Measurements from ENCODE around the gene SUSD6. TPM values are rescaled to one million over a fixed set of nuclear protein-coding genes. Genes with fewer than 3 reads are reported as not detected.

SUSD6 gene, protein sequence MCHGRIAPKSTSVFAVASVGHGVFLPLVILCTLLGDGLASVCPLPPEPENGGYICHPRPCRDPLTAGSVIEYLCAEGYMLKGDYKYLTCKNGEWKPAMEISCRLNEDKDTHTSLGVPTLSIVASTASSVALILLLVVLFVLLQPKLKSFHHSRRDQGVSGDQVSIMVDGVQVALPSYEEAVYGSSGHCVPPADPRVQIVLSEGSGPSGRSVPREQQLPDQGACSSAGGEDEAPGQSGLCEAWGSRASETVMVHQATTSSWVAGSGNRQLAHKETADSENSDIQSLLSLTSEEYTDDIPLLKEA
- total RNA-seq = 6.8 and 7.0 TPM in 2 replicates

DNA sequence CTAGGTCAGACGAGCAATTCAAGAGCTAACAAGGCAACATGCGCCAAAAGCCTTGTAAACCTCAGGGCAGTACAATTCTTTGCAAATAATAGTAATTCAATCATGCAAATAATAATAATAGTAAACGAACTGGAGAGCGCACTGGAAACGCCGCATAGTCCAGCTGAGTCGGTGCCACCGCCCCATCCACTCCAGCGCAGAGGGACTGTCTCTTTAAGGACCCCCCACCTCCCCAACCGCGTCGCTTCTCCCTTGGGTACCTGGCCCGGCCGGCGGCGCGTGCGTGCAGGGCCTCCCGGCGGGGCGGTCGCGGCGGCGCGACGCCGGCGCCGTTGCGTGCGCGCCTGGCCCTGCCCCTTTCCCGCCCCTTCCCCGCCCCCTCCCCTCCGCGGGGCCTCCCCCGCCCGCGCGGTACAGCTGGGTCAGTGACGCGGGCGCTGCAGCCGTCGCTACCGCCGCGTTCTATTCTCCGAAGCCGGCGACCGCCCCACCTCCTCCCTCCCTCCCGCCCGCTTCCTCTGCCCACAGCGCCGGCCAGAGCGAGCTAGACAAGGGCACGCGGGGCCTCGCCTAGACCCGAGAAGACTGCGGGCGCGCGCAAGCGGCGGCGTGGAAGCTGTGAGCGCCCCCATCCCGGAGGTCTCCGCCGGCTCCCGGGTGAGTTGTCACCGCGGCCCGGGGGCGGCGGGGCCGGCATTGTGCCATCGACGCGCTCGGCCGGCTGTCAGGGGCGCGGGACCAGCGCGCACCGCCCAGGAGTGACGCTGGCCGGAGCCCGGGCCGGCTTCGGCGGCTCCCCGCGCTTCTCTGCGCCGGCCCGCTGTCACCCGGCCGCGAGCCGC is at the start of gene SUSD6:
Gene SUSD6 (plus strand): TSS at position 425 of the 842 bp plus-strand sequence. CDS start 46,997 bp downstream, outside the sequence.

DNA sequence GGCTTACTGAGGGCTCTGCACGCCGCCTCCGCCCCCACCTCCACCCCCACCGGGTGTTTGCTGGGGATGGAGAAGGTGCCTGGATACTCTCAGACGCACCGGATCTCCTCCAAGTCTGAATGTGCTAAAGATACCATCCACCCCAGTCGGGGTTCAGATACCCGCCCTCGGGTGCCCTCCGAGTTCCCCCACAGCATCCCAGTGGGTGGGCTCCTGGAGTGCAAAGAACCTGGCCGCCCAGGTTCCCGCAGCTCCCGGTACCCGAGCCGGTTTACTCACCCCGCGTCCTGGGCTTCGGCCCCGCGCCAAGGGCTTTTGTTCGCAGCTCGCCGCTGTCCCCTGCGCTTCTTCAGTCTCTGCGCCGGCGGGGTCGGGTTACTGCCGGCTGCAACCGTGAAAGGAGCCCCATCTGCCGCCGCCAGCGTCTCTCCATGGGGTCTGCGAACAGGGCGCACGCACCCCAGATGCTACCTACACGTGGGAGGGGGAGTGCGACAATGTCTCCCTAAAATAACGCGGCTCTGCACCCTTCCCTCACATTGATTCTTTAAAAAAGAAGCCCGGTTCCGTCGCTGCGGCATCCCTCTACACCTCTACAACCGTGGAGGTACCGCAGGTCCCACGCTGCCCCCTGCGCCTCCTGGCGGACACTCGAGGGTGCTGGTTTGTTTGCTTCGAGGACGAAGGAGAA is 37.0 kb upstream of the SUSD6 start, which contains the start of gene CCDC177:
Gene CCDC177 (minus strand): TSS at position 609 of the 691 bp plus-strand sequence. CDS start 1,249 bp downstream, outside the sequence.

Other genes with a start within 250 kb of the SUSD6 start
- 113 and 161 TPM in 2 replicates for gene ERH, start 213.3 kb upstream of the SUSD6 start, total RNA-seq
- 115 and 116 TPM in 2 replicates for gene SLC39A9, start 212.9 kb upstream of the SUSD6 start, total RNA-seq
- under 0.01 TPM in 2 replicates for gene PLEKHD1, start 126.9 kb upstream of the SUSD6 start, total RNA-seq
- under 0.01 TPM in 2 replicates for gene CCDC177, start 36.7 kb upstream of the SUSD6 start, total RNA-seq
- gene SRSF5, start 155.5 kb downstream of the SUSD6 start, total RNA-seq = 135 and 268 TPM in 2 replicates
- gene SLC10A1, start 185.6 kb downstream of the SUSD6 start, total RNA-seq = not detected in 2 replicates

All from smooth muscle cell of trachea (primary cell).